ENCODE results near the gene PARD3. TPM values are rescaled to one million over a fixed set of nuclear protein-coding genes. Genes with fewer than 3 reads are reported as not detected.

The PARD3 gene
- total RNA-seq, 1 experiment from 2014 or later: 154 TPM

GRCh38 chr10:34721208-34721840 is 93.8 kb downstream of the PARD3 start:
- H2AFZ ChIP-seq (ENCODE audit: low read length): no peak overlapping the region; the same call in 1 of the 2 replicates
- H3K36me3 ChIP-seq (ENCODE audit: low read depth, low read length): no peaks in the 10 kb centered on the region
- ChIA-PET POLR2A (ENCODE audit: unreplicated experiment) (interaction anchor here (0.6 to 0.9 kb wide), 4 partner anchors 9 to 186 kb away, joined by 3 to 10 read pairs (median 4); no protein-coding TSS in a partner anchor), CTCF (interaction anchor here (0.5 to 1.7 kb wide), 12 partner anchors 11 to 1631 kb away, joined by 3 to 20 read pairs (median 5); no protein-coding TSS in a partner anchor)
- peaks cover 91% of the 10 kb centered on the region for H3K79me2 ChIP-seq (ENCODE audit: low read length)
- ATAC-seq (peak; percentile 89), DNase-seq (peak; percentile 96)
- H3K27me3 ChIP-seq (ENCODE audit: low read length): no peaks in the 10 kb centered on the region
- no peaks in the 10 kb centered on the region for H3K9me3 ChIP-seq (ENCODE audit: low read length)
- peak overlapping the region; percentile 13 for H3K27ac ChIP-seq (ENCODE audit: low read length)
- H3K4me1 ChIP-seq (ENCODE audit: insufficient read depth, low read length): peaks cover 58% of the 10 kb centered on the region
- TF ChIP-seq CTCF (conservative IDR thresholded peaks at IDR 0.05; ENCODE audit: low read depth, low read length) (peak; percentile 43; the same call in 1 of the 2 replicates), EZH2phosphoT487 (IDR thresholded peaks at IDR 0.05; ENCODE audit: borderline replicate concordance, low read length) (no peak), EZH2 (IDR thresholded peaks at IDR 0.05; ENCODE audit: low read length, unreplicated experiment) (no peak)
- peak overlapping the region; percentile 11; the same call in 1 of the 2 replicates for H3K4me3 ChIP-seq (ENCODE audit: low read length)
- intact Hi-C loops (cut with micrococcal nuclease): loop anchor here (1.0 to 5.0 kb wide), 7 partner anchors 11 to 161 kb away; no protein-coding TSS in a partner anchor
- H4K20me1 ChIP-seq (ENCODE audit: low read length): peaks cover 27% of the 10 kb centered on the region
- no peaks in the 10 kb centered on the region for H3K9me2 ChIP-seq (replicated peaks; ENCODE audit: low read length)
- BruUV-seq (replicated peaks): no TSS peak
- H3K4me2 ChIP-seq (ENCODE audit: low read length): peak overlapping the region; percentile 64
- H3K9ac ChIP-seq (ENCODE audit: low read length): 0 out of 2 replicates have a peak overlapping the region, but pooled peaks have one; percentile 0
- H3F3A ChIP-seq (ENCODE audit: low read length, unreplicated experiment): no peaks in the 10 kb centered on the region

- no peak for TF ChIP-seq EZH2phosphoT487 (IDR thresholded peaks at IDR 0.05; ENCODE audit: borderline replicate concordance, low read length)
- no peak overlapping the region for H3K9ac ChIP-seq (ENCODE audit: low read length)
- H3K27me3 ChIP-seq (ENCODE audit: low read length): no peaks in the 10 kb centered on the region
- ChIA-PET CTCF (no interaction called here), POLR2A (ENCODE audit: unreplicated experiment) (no interaction called here)
- H3K36me3 ChIP-seq (ENCODE audit: low read depth, low read length): no peaks in the 10 kb centered on the region
- no peak overlapping the region for H3K27ac ChIP-seq (ENCODE audit: low read length)
- H3K4me1 ChIP-seq (ENCODE audit: insufficient read depth, low read length): peaks cover 53% of the 10 kb centered on the region
- H3F3A ChIP-seq (ENCODE audit: low read length, unreplicated experiment): no peaks in the 10 kb centered on the region
- ATAC-seq (no peak), DNase-seq (no peak)
- H3K9me2 ChIP-seq (replicated peaks; ENCODE audit: low read length): no peaks in the 10 kb centered on the region
- no peaks in the 10 kb centered on the region for H3K9me3 ChIP-seq (ENCODE audit: low read length)
- H3K79me2 ChIP-seq (ENCODE audit: low read length): peaks cover 95% of the 10 kb centered on the region
- no peak overlapping the region for H3K4me3 ChIP-seq (ENCODE audit: low read length)
- no TSS peak for BruUV-seq (replicated peaks)
- H4K20me1 ChIP-seq (ENCODE audit: low read length): peaks cover 18% of the 10 kb centered on the region
- peak overlapping the region; percentile 11 for H3K4me2 ChIP-seq (ENCODE audit: low read length)
- H2AFZ ChIP-seq (ENCODE audit: low read length): no peak overlapping the region
- intact Hi-C loops (cut with micrococcal nuclease): loop anchor here (2.0 to 5.0 kb wide), 3 partner anchors 38 to 163 kb away; no protein-coding TSS in a partner anchor
Observed at GRCh38 chr10:34719746-34720145, 95.3 kb downstream of the PARD3 start.

GRCh38 chr10:34719328-34719727 is 95.8 kb downstream of the PARD3 start:
- intact Hi-C loops (cut with micrococcal nuclease): no loop called here
- Histone ChIP-seq H3K9ac (ENCODE audit: low read length) (no peak overlapping the region), H4K20me1 (ENCODE audit: low read length) (peaks cover 16% of the 10 kb centered on the region), H3K9me3 (ENCODE audit: low read length) (no peaks in the 10 kb centered on the region), H3K4me3 (ENCODE audit: low read length) (no peak overlapping the region), H3K36me3 (ENCODE audit: low read depth, low read length) (no peaks in the 10 kb centered on the region), H3K4me1 (ENCODE audit: insufficient read depth, low read length) (peaks cover 53% of the 10 kb centered on the region), H3K4me2 (ENCODE audit: low read length) (peak overlapping the region; percentile 11), H3F3A (ENCODE audit: low read length, unreplicated experiment) (peaks cover under 1% of the 10 kb centered on the region), H2AFZ (ENCODE audit: low read length) (no peak overlapping the region), H3K9me2 (replicated peaks; ENCODE audit: low read length) (no peaks in the 10 kb centered on the region), H3K27me3 (ENCODE audit: low read length) (no peaks in the 10 kb centered on the region), H3K27ac (ENCODE audit: low read length) (no peak overlapping the region), H3K79me2 (ENCODE audit: low read length) (peaks cover 95% of the 10 kb centered on the region)
- DNase-seq: peak; percentile 59
- ChIA-PET CTCF (no interaction called here), POLR2A (ENCODE audit: unreplicated experiment) (no interaction called here)
- TF ChIP-seq EZH2phosphoT487 (IDR thresholded peaks at IDR 0.05; ENCODE audit: borderline replicate concordance, low read length): no peak
- no peak for TF ChIP-seq CTCF (conservative IDR thresholded peaks at IDR 0.05; ENCODE audit: low read depth, low read length)
- no TSS peak for BruUV-seq (replicated peaks)
- ATAC-seq: no peak
